ENCODE results near the gene RUVBL2.
A peak's percentile ranks its signal among the peaks of the same experiment; 100 is the strongest.

Gene RUVBL2

GRCh38 chr19:48993175-48994034 lies at the start of gene RUVBL2, which contains the start of gene GYS1:
TSS of gene RUVBL2 (plus strand) at chr19:48993887. CDS start at chr19:48993912, 25 bp downstream.
TSS of gene GYS1 (minus strand) at chr19:48993309. CDS start at chr19:48993112, 197 bp downstream.
- DNase-seq: peak; percentile 96

- no peak for DNase-seq
These were observed 48.3 kb upstream of the RUVBL2 start for GRCh38 chr19:48945415-48945814.

- no peak for DNase-seq
These were observed 47.9 kb upstream of the RUVBL2 start for GRCh38 chr19:48945817-48946216.

GRCh38 chr19:48946463-48947257 lies 47.0 kb upstream of the RUVBL2 start:
- DNase-seq: no peak

GRCh38 chr19:48947258-48947542 lies 46.5 kb upstream of the RUVBL2 start:
- no peak for DNase-seq

GRCh38 chr19:48950159-48950558 lies 43.5 kb upstream of the RUVBL2 start:
- DNase-seq: no peak

GRCh38 chr19:48950830-48951519 lies 42.7 kb upstream of the RUVBL2 start:
- no peak for DNase-seq

- DNase-seq: no peak
These were observed 40.5 kb upstream of the RUVBL2 start for GRCh38 chr19:48953141-48953540.

GRCh38 chr19:48953990-48954594 lies 39.6 kb upstream of the RUVBL2 start:
- DNase-seq: no peak

GRCh38 chr19:48954595-48955307 lies 38.9 kb upstream of the RUVBL2 start, which contains the start of gene BAX:
TSS of gene BAX (plus strand) at chr19:48954875. CDS start at chr19:48954929, 54 bp downstream.
- DNase-seq: peak; percentile 94

GRCh38 chr19:48955308-48955958 lies 38.3 kb upstream of the RUVBL2 start:
- DNase-seq: no peak

- no peak for DNase-seq
These were observed 35.7 kb upstream of the RUVBL2 start for GRCh38 chr19:48958006-48958405.

- no peak for DNase-seq
These were observed 34.1 kb upstream of the RUVBL2 start for GRCh38 chr19:48959341-48960239.

- DNase-seq: no peak
These were observed 32.5 kb upstream of the RUVBL2 start for GRCh38 chr19:48961051-48961649.

- no peak for DNase-seq
These were observed 32.0 kb upstream of the RUVBL2 start for GRCh38 chr19:48961673-48962028.

GRCh38 chr19:48962029-48962848 lies 31.4 kb upstream of the RUVBL2 start:
- no peak for DNase-seq

- DNase-seq: no peak
These were observed 30.9 kb upstream of the RUVBL2 start for GRCh38 chr19:48962849-48963165.

- DNase-seq: no peak
These were observed 30.1 kb upstream of the RUVBL2 start for GRCh38 chr19:48963371-48964204.
